ENCODE data around the gene CARD19.

GRCh38 chr9:93105620-93106019 is 9.6 kb downstream of the CARD19 start:
- TF ChIP-seq, protein P1, sequence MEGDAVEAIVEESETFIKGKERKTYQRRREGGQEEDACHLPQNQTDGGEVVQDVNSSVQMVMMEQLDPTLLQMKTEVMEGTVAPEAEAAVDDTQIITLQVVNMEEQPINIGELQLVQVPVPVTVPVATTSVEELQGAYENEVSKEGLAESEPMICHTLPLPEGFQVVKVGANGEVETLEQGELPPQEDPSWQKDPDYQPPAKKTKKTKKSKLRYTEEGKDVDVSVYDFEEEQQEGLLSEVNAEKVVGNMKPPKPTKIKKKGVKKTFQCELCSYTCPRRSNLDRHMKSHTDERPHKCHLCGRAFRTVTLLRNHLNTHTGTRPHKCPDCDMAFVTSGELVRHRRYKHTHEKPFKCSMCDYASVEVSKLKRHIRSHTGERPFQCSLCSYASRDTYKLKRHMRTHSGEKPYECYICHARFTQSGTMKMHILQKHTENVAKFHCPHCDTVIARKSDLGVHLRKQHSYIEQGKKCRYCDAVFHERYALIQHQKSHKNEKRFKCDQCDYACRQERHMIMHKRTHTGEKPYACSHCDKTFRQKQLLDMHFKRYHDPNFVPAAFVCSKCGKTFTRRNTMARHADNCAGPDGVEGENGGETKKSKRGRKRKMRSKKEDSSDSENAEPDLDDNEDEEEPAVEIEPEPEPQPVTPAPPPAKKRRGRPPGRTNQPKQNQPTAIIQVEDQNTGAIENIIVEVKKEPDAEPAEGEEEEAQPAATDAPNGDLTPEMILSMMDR (IDR thresholded peaks at IDR 0.05): no peak
- TF ChIP-seq POLR2AphosphoS5 (IDR thresholded peaks at IDR 0.05; ENCODE audit: low read depth, low read length) (no peak), TCF7L2 (IDR thresholded peaks at IDR 0.05; ENCODE audit: low read depth, low read length) (no peak), SIN3A (IDR thresholded peaks at IDR 0.05; ENCODE audit: borderline replicate concordance, insufficient read depth, low read depth, low read length) (no peak)
